PFSK-1 (cell line): ENCODE measurements around the gene NEDD4L.

ENCODE experiments used
- FOXP2 ChIP-seq: optimal IDR thresholded peaks from 2 replicates; pipeline ENCODE3; 2011; ENCODE audit warnings: borderline replicate concordance, control low read depth, inconsistent platforms; ENCODE audit not compliant: insufficient read depth; ENCODE audit errors: extremely low read length, extremely low read depth
- POLR2AphosphoS5 ChIP-seq: IDR thresholded peaks from 2 replicates; pipeline ENCODE4 v1.6.1; 2012; ENCODE audit warnings: low read depth, mild to moderate bottlenecking, control low read depth, low read length, moderate library complexity
- SIN3A ChIP-seq: IDR thresholded peaks from 2 replicates; pipeline ENCODE4 v1.6.1; 2012; ENCODE audit warnings: mild to moderate bottlenecking, low read length, moderate library complexity, borderline replicate concordance; ENCODE audit not compliant: insufficient read depth
- TAF1 ChIP-seq: IDR thresholded peaks from 2 replicates; pipeline ENCODE4 v1.6.1; 2012; ENCODE audit warnings: low read length, control low read depth, borderline replicate concordance; ENCODE audit not compliant: insufficient read depth
- TF ChIP-seq, protein P1 (sequence below), 2 experiments: IDR thresholded peaks; 2 replicates each; pipeline versions ENCODE4 v1.6.1 to v1.8.0; 2011 to 2012; ENCODE audit warnings: low read depth in 2 of 2, low read length in 2 of 2, control low read depth in 1 of 2, inconsistent platforms in 1 of 2, mild to moderate bottlenecking in 1 of 2, moderate library complexity in 1 of 2; ENCODE audit not compliant: insufficient read depth in 1 of 2

NEDD4L gene

DNA sequence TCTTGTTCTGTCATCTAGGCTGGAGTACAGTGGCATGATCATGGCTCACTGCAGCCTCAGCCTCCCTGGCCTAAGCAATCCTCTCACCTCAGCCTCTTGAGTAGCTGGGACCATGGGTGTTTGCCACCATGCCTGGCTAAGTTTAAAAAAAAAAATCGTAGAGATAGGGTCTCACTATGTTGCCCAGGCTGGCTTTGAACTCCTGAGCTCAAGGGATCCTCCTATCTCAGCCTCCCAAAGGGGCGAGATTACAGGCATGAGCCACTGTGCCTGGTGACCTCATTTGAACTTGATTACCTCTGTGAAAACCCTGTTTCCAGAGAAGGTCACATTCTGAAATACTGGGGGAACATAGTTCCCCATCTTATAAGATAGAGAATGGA, 190.3 kb downstream of the NEDD4L start:
- TF ChIP-seq, protein P1, sequence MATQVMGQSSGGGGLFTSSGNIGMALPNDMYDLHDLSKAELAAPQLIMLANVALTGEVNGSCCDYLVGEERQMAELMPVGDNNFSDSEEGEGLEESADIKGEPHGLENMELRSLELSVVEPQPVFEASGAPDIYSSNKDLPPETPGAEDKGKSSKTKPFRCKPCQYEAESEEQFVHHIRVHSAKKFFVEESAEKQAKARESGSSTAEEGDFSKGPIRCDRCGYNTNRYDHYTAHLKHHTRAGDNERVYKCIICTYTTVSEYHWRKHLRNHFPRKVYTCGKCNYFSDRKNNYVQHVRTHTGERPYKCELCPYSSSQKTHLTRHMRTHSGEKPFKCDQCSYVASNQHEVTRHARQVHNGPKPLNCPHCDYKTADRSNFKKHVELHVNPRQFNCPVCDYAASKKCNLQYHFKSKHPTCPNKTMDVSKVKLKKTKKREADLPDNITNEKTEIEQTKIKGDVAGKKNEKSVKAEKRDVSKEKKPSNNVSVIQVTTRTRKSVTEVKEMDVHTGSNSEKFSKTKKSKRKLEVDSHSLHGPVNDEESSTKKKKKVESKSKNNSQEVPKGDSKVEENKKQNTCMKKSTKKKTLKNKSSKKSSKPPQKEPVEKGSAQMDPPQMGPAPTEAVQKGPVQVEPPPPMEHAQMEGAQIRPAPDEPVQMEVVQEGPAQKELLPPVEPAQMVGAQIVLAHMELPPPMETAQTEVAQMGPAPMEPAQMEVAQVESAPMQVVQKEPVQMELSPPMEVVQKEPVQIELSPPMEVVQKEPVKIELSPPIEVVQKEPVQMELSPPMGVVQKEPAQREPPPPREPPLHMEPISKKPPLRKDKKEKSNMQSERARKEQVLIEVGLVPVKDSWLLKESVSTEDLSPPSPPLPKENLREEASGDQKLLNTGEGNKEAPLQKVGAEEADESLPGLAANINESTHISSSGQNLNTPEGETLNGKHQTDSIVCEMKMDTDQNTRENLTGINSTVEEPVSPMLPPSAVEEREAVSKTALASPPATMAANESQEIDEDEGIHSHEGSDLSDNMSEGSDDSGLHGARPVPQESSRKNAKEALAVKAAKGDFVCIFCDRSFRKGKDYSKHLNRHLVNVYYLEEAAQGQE (IDR thresholded peaks at IDR 0.05; ENCODE audit: insufficient read depth in 1 of 2, low read depth in 2 of 2, low read length in 2 of 2) = no peak
- TF ChIP-seq SIN3A (no peak), POLR2AphosphoS5 (no peak)

DNA sequence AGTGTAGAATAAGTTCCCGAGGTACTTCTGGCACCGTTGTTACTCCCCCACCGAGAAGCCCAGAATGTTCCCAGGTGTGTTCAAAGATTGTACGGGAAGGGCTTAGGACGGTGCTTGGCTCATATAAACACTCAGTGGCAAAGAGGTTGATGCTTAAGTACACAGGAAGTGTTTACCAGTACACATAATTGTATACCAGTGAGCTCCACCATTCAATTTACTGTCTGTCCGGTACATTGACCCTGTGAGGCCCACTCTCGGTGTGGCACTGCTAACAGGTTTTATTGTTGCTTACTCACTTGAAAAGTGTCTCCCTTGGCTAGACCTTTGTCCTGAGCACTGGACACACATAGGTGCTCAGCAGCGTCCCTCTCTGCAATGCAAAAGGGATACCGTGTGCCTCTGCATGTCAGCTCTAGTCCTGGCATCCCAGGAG, 191.0 kb downstream of the NEDD4L start:
- no peak for TF ChIP-seq POLR2AphosphoS5
- TF ChIP-seq, protein P1 (IDR thresholded peaks at IDR 0.05; ENCODE audit: insufficient read depth in 1 of 2, low read depth in 2 of 2, low read length in 2 of 2) = no peak
- no peak for TF ChIP-seq FOXP2
- no peak for TF ChIP-seq TAF1
- TF ChIP-seq SIN3A = no peak

DNA sequence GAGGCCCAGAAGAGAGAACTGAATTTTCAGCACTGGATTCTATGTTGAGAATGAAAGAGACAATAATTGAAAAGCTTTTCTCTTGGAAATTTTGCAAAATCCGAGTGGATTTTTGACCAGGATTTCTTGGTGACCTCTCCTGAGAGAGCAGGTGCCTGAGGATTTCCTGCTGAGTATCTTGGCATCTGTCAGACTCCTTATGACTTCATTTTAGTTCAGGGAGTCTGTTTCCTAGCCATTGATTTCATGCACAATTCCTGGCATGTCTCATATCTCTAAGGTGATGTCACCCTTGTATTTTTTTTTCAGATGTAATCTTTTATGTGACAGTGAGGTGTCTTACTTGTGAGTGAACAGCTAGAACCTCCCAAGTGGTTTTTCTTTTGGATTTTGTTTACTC, 195.9 kb downstream of the NEDD4L start:
- TF ChIP-seq, protein P1 (IDR thresholded peaks at IDR 0.05; ENCODE audit: insufficient read depth in 1 of 2, low read depth in 2 of 2, low read length in 2 of 2) = no peak
- TF ChIP-seq TAF1 (no peak), FOXP2 (no peak), SIN3A (no peak), POLR2AphosphoS5 (no peak)

DNA sequence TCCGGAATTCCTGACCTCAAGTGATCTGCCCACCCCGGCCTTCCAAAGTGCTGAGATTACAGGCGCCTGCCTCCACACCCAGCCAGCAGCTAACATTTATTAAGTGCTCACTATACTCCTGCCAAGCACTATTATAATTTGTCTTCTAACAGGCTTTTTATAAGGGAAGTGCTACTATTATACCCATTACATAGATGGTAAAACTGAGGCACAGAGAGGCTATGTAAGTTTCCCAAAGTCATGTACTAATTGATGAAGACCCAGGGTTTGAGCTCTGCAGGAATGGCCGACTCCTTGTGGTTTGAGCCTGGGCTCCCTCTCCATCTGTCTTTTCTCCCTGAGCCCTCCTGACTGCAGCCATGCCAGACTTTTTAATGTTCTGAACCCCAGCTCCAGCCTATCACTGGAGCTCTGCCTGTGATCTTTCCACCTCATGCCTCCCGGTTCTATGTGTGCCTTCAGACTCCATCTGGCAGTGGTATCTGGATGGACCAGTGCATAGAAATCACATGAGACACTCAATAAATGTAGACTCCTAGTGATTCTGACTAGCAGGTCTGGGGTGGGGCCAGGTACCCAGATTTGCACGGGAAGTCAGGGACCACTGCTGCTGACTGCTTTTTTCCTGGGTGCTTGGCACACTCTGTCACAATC, 197.1 kb downstream of the NEDD4L start:
- no peak for TF ChIP-seq TAF1
- TF ChIP-seq POLR2AphosphoS5 = no peak
- no peak for TF ChIP-seq SIN3A
- TF ChIP-seq, protein P1 (IDR thresholded peaks at IDR 0.05; ENCODE audit: insufficient read depth in 1 of 2, low read depth in 2 of 2, low read length in 2 of 2) = no peak
- no peak for TF ChIP-seq FOXP2

DNA sequence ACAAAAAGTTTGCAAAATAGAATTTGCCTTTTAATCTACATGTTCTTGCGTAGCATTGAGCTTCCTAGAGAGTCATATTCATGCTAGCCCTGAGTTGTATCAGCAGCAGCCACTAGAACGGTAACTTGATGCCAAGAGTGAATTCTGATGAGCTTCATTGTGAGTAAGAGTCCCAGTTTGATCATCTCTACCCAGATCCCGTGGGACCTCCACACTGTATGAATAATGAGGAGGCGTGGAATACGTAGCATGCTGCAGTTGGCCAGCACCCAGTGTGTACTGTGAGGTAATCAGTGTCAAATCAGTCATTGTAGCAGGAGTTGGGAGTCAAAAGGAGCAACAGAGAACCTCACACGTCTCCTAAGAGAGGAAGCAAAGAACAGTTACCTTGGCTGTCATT, 197.9 kb downstream of the NEDD4L start:
- TF ChIP-seq TAF1 (no peak), POLR2AphosphoS5 (no peak), FOXP2 (no peak)
- TF ChIP-seq, protein P1 (IDR thresholded peaks at IDR 0.05; ENCODE audit: insufficient read depth in 1 of 2, low read depth in 2 of 2, low read length in 2 of 2) = no peak
